IMR-90 (cell line): ENCODE data around the gene KCNJ1. TPM values are rescaled to one million over a fixed set of nuclear protein-coding genes. Genes with fewer than 3 reads are reported as not detected.

Source experiments
- ATAC-seq: fragments of 200-7000 bp; cut with Tn5 transposase; 2 replicates; pipeline ENCODE4 v1.9.1; 2020; ENCODE audit warnings: low read depth, mild to moderate bottlenecking, moderate library complexity
- BruUV-seq: library from RNA; stranded (reverse); fragments of 400-500 nt; replicated peaks from 2 replicates; lab custom pipeline; 2021; lab: Mats Ljungman, UMichigan
- CTCF ChIA-PET: fragments of 300-600 bp; formaldehyde crosslinking; extraction: SDS; loops from one replicate; lab custom pipeline; 2021; ENCODE audit warnings: antibody characterized with exemption; lab: Yijun Ruan, JAX
- POLR2A ChIA-PET: fragments of 300-600 bp; sonication (Branson Sonifier 250); formaldehyde crosslinking; loops from one replicate; lab custom pipeline; 2022; ENCODE audit warnings: antibody characterized with exemption; ENCODE audit not compliant: unreplicated experiment; lab: Charles Lee
- DNase-seq: peaks from one replicate; pipeline ENCODE4 v3.0.0; 2013
- H2AFZ ChIP-seq: replicated peaks from 2 replicates; pipeline ENCODE3; 2013; ENCODE audit warnings: low read length, mild to moderate bottlenecking; ENCODE audit not compliant: poor library complexity
- H2AK5ac ChIP-seq: 2 replicates; pipeline ENCODE4 v1.6.1; 2013; ENCODE audit warnings: low read depth, low read length, inconsistent platforms
- H2AK9ac ChIP-seq: replicated peaks from 2 replicates; pipeline ENCODE3; 2013; ENCODE audit warnings: mild to moderate bottlenecking, low read depth, low read length, moderate library complexity; ENCODE audit not compliant: poor library complexity
- H2BK120ac ChIP-seq: 2 replicates; pipeline ENCODE4 v1.6.1; 2013; ENCODE audit warnings: low read depth, low read length, inconsistent platforms
- H2BK15ac ChIP-seq: 3 replicates; pipeline ENCODE4 v1.6.1; 2013; ENCODE audit warnings: low read depth, low read length, inconsistent platforms
- H2BK20ac ChIP-seq: 2 replicates; pipeline ENCODE4 v1.6.1; 2013; ENCODE audit warnings: low read depth, mild to moderate bottlenecking, inconsistent platforms, low read length, moderate library complexity
- H2BK5ac ChIP-seq: 2 replicates; pipeline ENCODE4 v1.6.1; 2013; ENCODE audit warnings: mild to moderate bottlenecking, low read depth, low read length, inconsistent platforms; ENCODE audit not compliant: poor library complexity, severe bottlenecking
- H3K14ac ChIP-seq: replicated peaks from 2 replicates; pipeline ENCODE4 v1.6.1; 2013; ENCODE audit warnings: low read depth, low read length, inconsistent platforms
- H3K18ac ChIP-seq: 2 replicates; pipeline ENCODE4 v1.6.1; 2013; ENCODE audit warnings: low read depth, low read length, control low read depth
- H3K23ac ChIP-seq: 2 replicates; pipeline ENCODE4 v1.6.1; 2013; ENCODE audit warnings: low read depth, low read length, inconsistent platforms
- H3K27ac ChIP-seq: 2 replicates; pipeline ENCODE4 v1.5.1; 2013; ENCODE audit warnings: mild to moderate bottlenecking, control low read depth, low read length; ENCODE audit not compliant: insufficient read depth
- H3K27me3 ChIP-seq: 2 replicates; pipeline ENCODE4 v1.6.1; 2013; ENCODE audit warnings: low read length; ENCODE audit not compliant: control insufficient read depth, insufficient read depth
- H3K36me3 ChIP-seq: 2 replicates; pipeline ENCODE4 v1.6.1; 2013; ENCODE audit warnings: low read length, mixed read lengths; ENCODE audit not compliant: control insufficient read depth, insufficient read depth
- H3K4ac ChIP-seq: 2 replicates; pipeline ENCODE4 v1.6.1; 2013; ENCODE audit warnings: low read depth, low read length, inconsistent platforms
- H3K4me1 ChIP-seq: 2 replicates; pipeline ENCODE4 v1.6.1; 2013; ENCODE audit warnings: low read length, mixed read lengths; ENCODE audit not compliant: control insufficient read depth, insufficient read depth
- H3K4me2 ChIP-seq: 2 replicates; pipeline ENCODE4 v1.6.1; 2013; ENCODE audit warnings: low read depth, mild to moderate bottlenecking, control low read depth, low read length, moderate library complexity
- H3K4me3 ChIP-seq: 2 replicates; pipeline ENCODE4 v1.5.1; 2013; ENCODE audit warnings: low read depth, mild to moderate bottlenecking, control low read depth, low read length, moderate library complexity; ENCODE audit not compliant: insufficient read depth
- H3K56ac ChIP-seq: 2 replicates; pipeline ENCODE4 v1.6.1; 2013; ENCODE audit warnings: low read length, inconsistent platforms; ENCODE audit not compliant: insufficient read depth; ENCODE audit errors: extremely low read depth
- H3K79me1 ChIP-seq, 2 experiments: 2 replicates each; pipeline ENCODE4 v1.6.1; 2013; ENCODE audit warnings: low read length in 2 of 2, inconsistent platforms in 1 of 2, low read depth in 1 of 2
- H3K9ac ChIP-seq: 2 replicates; pipeline ENCODE4 v1.6.1; 2013; ENCODE audit warnings: low read depth, low read length, control low read depth
- H3K9me1 ChIP-seq: 2 replicates; pipeline ENCODE4 v1.6.1; 2013; ENCODE audit warnings: low read length, inconsistent platforms; ENCODE audit not compliant: insufficient read depth
- H3K9me3 ChIP-seq: 2 replicates; pipeline ENCODE4 v1.6.1; 2013; ENCODE audit warnings: low read length; ENCODE audit not compliant: control insufficient read depth, insufficient read depth
- H4K20me1 ChIP-seq: 2 replicates; pipeline ENCODE4 v1.6.1; 2013; ENCODE audit warnings: low read length, inconsistent platforms; ENCODE audit not compliant: insufficient read depth
- H4K5ac ChIP-seq: 2 replicates; pipeline ENCODE4 v1.6.1; 2013; ENCODE audit warnings: mild to moderate bottlenecking, low read depth, low read length, control low read depth
- H4K8ac ChIP-seq, 2 experiments: 2 replicates each; pipeline ENCODE4 v1.6.1; 2013; ENCODE audit warnings: low read depth in 2 of 2, low read length in 2 of 2, control low read depth in 1 of 2, inconsistent platforms in 1 of 2
- H4K91ac ChIP-seq: 2 replicates; pipeline ENCODE4 v1.6.1; 2013; ENCODE audit warnings: low read depth, low read length, inconsistent platforms; ENCODE audit not compliant: insufficient read depth
- CEBPB ChIP-seq: IDR thresholded peaks from 2 replicates; pipeline ENCODE4 v1.6.1; 2012; ENCODE audit warnings: low read depth, low read length, improper control_type of control experiment
- CTCF ChIP-seq: conservative IDR thresholded peaks from 2 replicates; pipeline ENCODE4 v1.5.1; 2012; ENCODE audit warnings: mild to moderate bottlenecking, low read depth, low read length, improper control_type of control experiment
- ELK1 ChIP-seq: fragments of 150-350 bp; IDR thresholded peaks from 2 replicates; pipeline ENCODE4 v1.6.1; 2016; ENCODE audit warnings: low read depth, mild to moderate bottlenecking, low read length, moderate library complexity, borderline replicate concordance
- NFE2L2 ChIP-seq: fragments of 150-350 bp; IDR thresholded peaks from 2 replicates; pipeline ENCODE4 v1.6.1; 2016; ENCODE audit warnings: low read depth, mild to moderate bottlenecking, low read length
- RAD21 ChIP-seq: IDR thresholded peaks from 2 replicates; pipeline ENCODE4 v1.6.1; 2012; ENCODE audit warnings: low read length, improper control_type of control experiment
- SMC3 ChIP-seq: fragments of 150-350 bp; IDR thresholded peaks from 2 replicates; pipeline ENCODE4 v1.6.1; 2016; ENCODE audit warnings: low read depth, mild to moderate bottlenecking, antibody characterized with exemption, low read length, moderate library complexity
- WGBS, 2 experiments: methylation state at CpG; one replicate each; pipeline versions ENCODE4 v1.1.5 to v1.1.7; 2013; ENCODE audit warnings: missing lambda C conversion rate in 2 of 2; ENCODE audit not compliant: insufficient read length in 1 of 2; ENCODE audit errors: extremely low coverage in 2 of 2; 5-methylcytosine and 5-hydroxymethylcytosine counted together
- dilution Hi-C: fragments of 300-500 bp; cut with HindIII; formaldehyde crosslinking; loops from one replicate; pipeline ENCODE4 v1.14.3; 2018; ENCODE audit warnings: low sequenced_read_pairs; ENCODE audit not compliant: unreplicated experiment
- in situ Hi-C: fragments of 300-500 bp; cut with MboI; formaldehyde crosslinking; loops from 3 replicates; pipeline ENCODE4 v1.14.3; 2019; ENCODE audit warnings: low sequenced_read_pairs, inconsistent platforms, mixed read lengths
- intact Hi-C: fragments of 100-400 bp; cut with micrococcal nuclease; formaldehyde crosslinking; loops from 2 replicates; pipeline ENCODE4 v1.10.0; 2022
- polyA plus RNA-seq, 3 experiments: library from polyadenylated mRNA; depleted of rRNA; stranded (reverse); fragments of >200 nt; gene quantifications; 2 replicates each; pipeline ENCODE4 v1.2.3, GENCODE V29; 2012; ENCODE audit warnings: low replicate concordance in 1 of 3
- total RNA-seq: library from RNA; depleted of rRNA; stranded (reverse); fragments of >200 nt; gene quantifications from 2 replicates; pipeline ENCODE4 v1.2.3, GENCODE V29; 2012
- TF ChIP-seq, protein P1 (sequence below): fragments of 150-350 bp; IDR thresholded peaks from 2 replicates; pipeline ENCODE4 v1.6.1; 2017; ENCODE audit warnings: mild to moderate bottlenecking, antibody characterized with exemption, low read length, low read depth

KCNJ1 gene
- total and polyA plus RNA-seq, 2 of the 4 experiments (the other 2 are of a cell fraction) = not detected

DNA sequence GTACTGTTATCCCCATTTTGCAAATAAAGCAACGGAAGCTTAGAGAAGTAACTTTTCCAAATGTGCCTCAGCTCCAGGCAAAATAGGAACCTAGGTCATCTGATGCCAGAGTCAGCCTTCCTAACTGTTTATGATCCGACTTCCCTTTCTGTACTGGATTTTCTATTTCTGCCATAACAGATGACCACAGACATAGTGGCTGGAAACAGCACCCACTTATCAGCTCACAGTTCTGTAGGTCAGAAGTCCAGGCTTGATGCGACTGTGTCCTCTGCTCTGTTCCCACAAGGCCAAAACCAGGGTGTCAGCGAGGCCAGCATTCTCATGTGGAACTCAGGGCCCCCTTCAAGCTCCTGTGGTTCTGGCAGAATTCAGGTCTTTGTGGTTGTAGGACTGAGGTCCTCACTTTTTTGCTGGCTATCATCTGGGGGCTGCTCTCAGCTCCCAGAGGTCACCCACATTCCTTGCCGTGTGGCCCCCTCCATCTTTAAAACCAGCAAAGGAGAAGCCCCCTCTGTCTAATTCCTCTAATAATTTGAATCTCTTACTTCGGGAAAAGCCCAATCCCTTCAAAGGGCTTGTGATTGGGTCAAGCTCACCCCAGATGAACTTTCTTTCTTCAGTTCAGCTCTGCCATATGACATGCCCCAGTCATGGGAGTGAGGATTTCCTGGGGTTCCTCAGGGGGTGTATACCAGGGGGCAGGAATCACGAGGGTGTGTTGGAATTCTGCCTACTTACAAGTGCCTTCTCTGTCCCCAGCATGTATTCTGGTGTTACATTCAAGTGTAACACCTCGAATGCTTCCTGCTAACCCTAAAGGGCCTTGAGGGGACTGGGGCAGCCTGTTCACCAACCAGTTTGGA is 39.3 kb upstream of the KCNJ1 start (continued):
- TF ChIP-seq CEBPB (no peak), SMC3 (no peak)

GRCh38 chr11:128905345-128906184 is 38.5 kb upstream of the KCNJ1 start:
- ATAC-seq = peak; percentile 30
- ChIA-PET CTCF (interaction anchor here (0.9 to 1.1 kb wide), 4 partner anchors 20 to 51 kb away, joined by 3 to 6 read pairs (median 3); no protein-coding TSS in a partner anchor), POLR2A (no interaction called here)
- BruUV-seq = no TSS peak
- H2BK120ac ChIP-seq = peak overlapping the region; percentile 75
- peak overlapping the region; percentile 70; the same call in 1 of the 2 replicates for H2BK20ac ChIP-seq
- in situ Hi-C loops = no loop called here
- peak overlapping the region; percentile 42 for H3K4me3 ChIP-seq
- H2AK9ac ChIP-seq = no peak overlapping the region
- H3K9me3 ChIP-seq = no peaks in the 10 kb centered on the region
- peak; percentile 26 for DNase-seq
- peak overlapping the region; percentile 54 for H4K91ac ChIP-seq
- WGBS, 2 experiments = 18% methylated on average over 10 of the region's 45 CpGs; no CpG with 5 or more reads in 1 of the 2 experiments
- peak overlapping the region; percentile 29 for H2BK5ac ChIP-seq
- peak overlapping the region; percentile 34; the same call in 1 of the 2 replicates for H3K18ac ChIP-seq
- peak overlapping the region; percentile 65 for H3K4ac ChIP-seq
- intact Hi-C loops = no loop called here
- H2AFZ ChIP-seq = peak overlapping the region; percentile 90
- H3K79me1 ChIP-seq = no peaks in the 10 kb centered on the region
- H3K9me1 ChIP-seq = peaks cover 3% of the 10 kb centered on the region; the same call in 1 of the 2 replicates
- peak overlapping the region; percentile 50; the same call in 1 of the 3 replicates for H2BK15ac ChIP-seq
- peak overlapping the region; percentile 66; the same call in 1 of the 2 replicates for H4K5ac ChIP-seq
- no peaks in the 10 kb centered on the region for H3K36me3 ChIP-seq
- no peak overlapping the region for H2AK5ac ChIP-seq
- 0 out of 2 replicates have a peak overlapping the region, but pooled peaks have one; percentile 67 for H3K23ac ChIP-seq
- no peak overlapping the region for H3K56ac ChIP-seq
- H3K27me3 ChIP-seq = no peaks in the 10 kb centered on the region
- H3K27ac ChIP-seq = no peak overlapping the region; the same call in 1 of the 2 replicates
- dilution Hi-C loops = no loop called here
- no peaks in the 10 kb centered on the region for H4K20me1 ChIP-seq
- H3K14ac ChIP-seq = no peak overlapping the region
- peak overlapping the region; percentile 24 to 53; a peak in 2 of 4 replicates for H4K8ac ChIP-seq
- H3K9ac ChIP-seq = no peak overlapping the region
- peaks cover 29% of the 10 kb centered on the region for H3K4me1 ChIP-seq
- H3K4me2 ChIP-seq = peak overlapping the region; percentile 64
- TF ChIP-seq NFE2L2 (no peak), ELK1 (no peak), SMC3 (0 out of 2 replicates have a peak, but pooled peaks have one; percentile 5), RAD21 (no peak), CTCF (peak; percentile 33)
- TF ChIP-seq, protein P1, sequence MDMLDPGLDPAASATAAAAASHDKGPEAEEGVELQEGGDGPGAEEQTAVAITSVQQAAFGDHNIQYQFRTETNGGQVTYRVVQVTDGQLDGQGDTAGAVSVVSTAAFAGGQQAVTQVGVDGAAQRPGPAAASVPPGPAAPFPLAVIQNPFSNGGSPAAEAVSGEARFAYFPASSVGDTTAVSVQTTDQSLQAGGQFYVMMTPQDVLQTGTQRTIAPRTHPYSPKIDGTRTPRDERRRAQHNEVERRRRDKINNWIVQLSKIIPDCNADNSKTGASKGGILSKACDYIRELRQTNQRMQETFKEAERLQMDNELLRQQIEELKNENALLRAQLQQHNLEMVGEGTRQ = no peak
